ENCODE measurements around the gene H1-8. TPM values are rescaled to one million over a fixed set of nuclear protein-coding genes. Genes with fewer than 3 reads are reported as not detected.

The H1-8 gene
- total RNA-seq, 1 donor from 2014 or later, result not detected

DNA sequence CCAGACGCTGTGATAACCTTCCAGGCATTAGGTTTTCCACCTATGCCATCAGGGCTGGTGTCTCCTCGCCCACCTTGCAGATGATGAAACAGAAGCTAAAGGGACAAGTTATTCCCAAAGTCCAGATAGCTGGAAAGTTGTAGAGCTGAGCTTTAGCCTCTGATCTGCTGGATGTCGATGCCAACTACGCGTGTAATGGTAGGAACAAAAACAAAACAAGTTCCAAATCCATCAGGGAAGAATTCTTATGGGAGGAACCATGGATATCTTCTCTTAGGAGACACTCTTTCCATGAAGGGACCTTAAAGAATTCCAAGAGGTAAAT lies 42.7 kb upstream of the H1-8 start:
- Histone ChIP-seq H3K4me3 (no peak overlapping the region), H3K4me1 (peaks cover 0 to 9% of the 10 kb centered on the region in 2 donors), H3K9me3 (no peaks in the 10 kb centered on the region), H3K36me3 (peaks cover 22 to 44% of the 10 kb centered on the region in 2 donors), H3K27me3 (no peaks in the 10 kb centered on the region), H3K27ac (no peak overlapping the region)
- intact Hi-C loops (cut with DNase I), result no loop called here
- TF ChIP-seq, protein P1, sequence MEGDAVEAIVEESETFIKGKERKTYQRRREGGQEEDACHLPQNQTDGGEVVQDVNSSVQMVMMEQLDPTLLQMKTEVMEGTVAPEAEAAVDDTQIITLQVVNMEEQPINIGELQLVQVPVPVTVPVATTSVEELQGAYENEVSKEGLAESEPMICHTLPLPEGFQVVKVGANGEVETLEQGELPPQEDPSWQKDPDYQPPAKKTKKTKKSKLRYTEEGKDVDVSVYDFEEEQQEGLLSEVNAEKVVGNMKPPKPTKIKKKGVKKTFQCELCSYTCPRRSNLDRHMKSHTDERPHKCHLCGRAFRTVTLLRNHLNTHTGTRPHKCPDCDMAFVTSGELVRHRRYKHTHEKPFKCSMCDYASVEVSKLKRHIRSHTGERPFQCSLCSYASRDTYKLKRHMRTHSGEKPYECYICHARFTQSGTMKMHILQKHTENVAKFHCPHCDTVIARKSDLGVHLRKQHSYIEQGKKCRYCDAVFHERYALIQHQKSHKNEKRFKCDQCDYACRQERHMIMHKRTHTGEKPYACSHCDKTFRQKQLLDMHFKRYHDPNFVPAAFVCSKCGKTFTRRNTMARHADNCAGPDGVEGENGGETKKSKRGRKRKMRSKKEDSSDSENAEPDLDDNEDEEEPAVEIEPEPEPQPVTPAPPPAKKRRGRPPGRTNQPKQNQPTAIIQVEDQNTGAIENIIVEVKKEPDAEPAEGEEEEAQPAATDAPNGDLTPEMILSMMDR (IDR thresholded peaks at IDR 0.05), result no peak
- no peak for DNase-seq (ENCODE audit: low spot score in 2 of 2)

DNA sequence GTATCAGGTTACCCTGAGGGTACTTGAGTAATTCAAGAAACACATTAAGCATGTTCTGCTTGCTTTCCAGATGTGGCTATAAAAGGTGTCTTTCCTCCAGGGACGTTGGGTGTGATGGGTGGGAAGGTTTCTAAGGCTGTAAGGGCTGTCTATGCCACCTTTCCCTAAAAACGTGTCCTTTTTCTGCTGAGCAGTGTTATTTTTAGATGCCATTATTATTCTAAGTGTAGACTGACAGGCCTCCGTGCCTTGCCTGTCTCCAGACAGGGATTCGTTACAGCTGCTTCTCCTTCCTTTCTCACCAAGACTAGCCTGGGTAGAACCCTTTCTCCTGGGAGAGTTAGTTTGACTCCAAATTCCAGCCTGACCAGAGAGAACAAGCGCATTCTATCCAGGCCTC lies 41.3 kb upstream of the H1-8 start:
- intact Hi-C loops (cut with DNase I), result no loop called here

GRCh38 chr3:129502641-129503408 lies 40.1 kb upstream of the H1-8 start:
- no peak for DNase-seq (ENCODE audit: low spot score in 2 of 2)
- H3K4me3 ChIP-seq, result no peak overlapping the region
- H3K4me1 ChIP-seq, result peaks cover 0 to 18% of the 10 kb centered on the region in 2 donors
- H3K27ac ChIP-seq, result no peak overlapping the region
- intact Hi-C loops (cut with DNase I), result no loop called here
- TF ChIP-seq, protein P1 (IDR thresholded peaks at IDR 0.05), result no peak
- no peaks in the 10 kb centered on the region for H3K27me3 ChIP-seq
- H3K36me3 ChIP-seq, result peaks cover 30 to 58% of the 10 kb centered on the region in 2 donors
- H3K9me3 ChIP-seq, result no peaks in the 10 kb centered on the region

More for the DNA sequence above, 41.3 kb upstream of the H1-8 start:
- Histone ChIP-seq H3K9me3 (no peaks in the 10 kb centered on the region), H3K36me3 (peaks cover 30 to 49% of the 10 kb centered on the region in 2 donors), H3K27me3 (no peaks in the 10 kb centered on the region), H3K4me1 (peaks cover 0 to 11% of the 10 kb centered on the region in 2 donors), H3K27ac (no peak overlapping the region), H3K4me3 (no peak overlapping the region)
- TF ChIP-seq, protein P1 (IDR thresholded peaks at IDR 0.05), result no peak
- no peak for DNase-seq (ENCODE audit: low spot score in 2 of 2)

DNA sequence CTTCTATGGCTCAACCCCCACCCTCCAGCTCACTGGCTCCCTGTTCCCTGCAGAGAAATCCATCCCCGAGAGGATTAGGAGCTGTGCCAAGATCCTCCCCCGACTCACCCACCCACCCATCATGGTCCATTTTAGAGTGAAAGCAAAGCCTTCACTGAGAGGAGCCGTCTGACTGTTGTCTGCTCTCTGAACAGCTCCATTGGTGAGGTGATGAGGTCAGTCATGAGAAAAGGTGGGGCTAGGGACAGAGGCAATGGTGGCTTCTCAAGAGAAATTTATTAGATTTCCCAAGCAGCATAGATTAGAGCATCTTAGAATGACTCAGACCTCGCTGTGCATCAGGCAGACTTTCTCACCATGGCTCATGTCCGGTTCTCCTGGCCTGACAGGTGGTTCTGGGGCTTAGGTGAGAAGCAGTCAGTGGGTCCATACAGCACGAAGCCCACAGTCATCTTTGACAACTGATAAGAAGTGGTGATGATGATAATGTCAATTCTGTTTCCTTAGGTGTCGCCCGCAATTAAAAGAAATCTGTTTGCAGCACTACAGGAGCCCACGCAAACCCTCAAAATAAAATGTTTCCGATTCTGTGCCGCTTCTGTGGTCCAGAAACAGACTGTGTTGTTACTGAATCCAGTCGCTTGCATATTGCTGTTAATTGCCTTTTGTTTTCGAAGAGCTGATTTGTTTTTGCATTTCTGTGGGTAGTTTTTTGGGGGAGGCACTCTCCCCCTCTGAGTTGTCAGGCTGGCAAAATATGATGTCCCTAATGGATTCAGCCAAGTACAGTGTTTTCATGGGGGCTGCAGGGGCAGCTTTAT lies 39.3 kb upstream of the H1-8 start:
- peaks cover 30 to 58% of the 10 kb centered on the region in 2 donors for H3K36me3 ChIP-seq
- no peak overlapping the region for H3K27ac ChIP-seq

DNA sequence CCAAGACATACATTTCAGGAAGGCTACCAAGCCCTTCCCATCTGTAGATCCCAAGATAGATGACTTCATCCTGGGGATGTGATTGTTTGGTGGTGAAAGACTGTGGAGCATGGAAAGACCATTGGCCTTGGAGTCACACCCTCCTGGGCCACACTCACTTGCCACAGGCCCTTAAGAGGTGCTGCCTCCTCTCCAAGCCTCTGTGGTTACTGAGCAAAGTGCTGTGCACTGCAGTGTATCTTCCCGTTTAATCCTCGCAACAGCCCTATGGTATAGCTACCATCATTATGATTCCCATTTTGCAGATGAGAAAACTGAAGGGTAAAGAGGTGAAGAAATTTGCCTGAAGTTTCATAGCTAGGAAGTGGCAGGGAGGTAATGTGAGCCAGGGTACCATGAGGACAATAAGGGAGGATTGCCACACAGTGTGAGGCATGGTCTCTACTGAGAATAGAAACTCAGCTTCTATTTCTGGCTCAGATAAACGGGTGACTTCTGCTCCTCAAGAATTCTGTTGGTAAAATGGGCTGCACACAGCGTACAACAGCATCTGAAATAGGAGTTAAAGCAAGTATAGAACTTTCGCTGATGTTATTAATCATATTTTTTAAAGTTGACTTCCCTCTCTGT lies 38.4 kb upstream of the H1-8 start:
- DNase-seq (ENCODE audit: low spot score in 2 of 2), result no peak
- intact Hi-C loops (cut with DNase I), result no loop called here
- TF ChIP-seq, protein P1 (IDR thresholded peaks at IDR 0.05), result no peak
- H3K27ac ChIP-seq, result peak overlapping the region in 1 of 2 donors; percentile 26
- no peaks in the 10 kb centered on the region for H3K27me3 ChIP-seq
- H3K36me3 ChIP-seq, result peaks cover 30 to 58% of the 10 kb centered on the region in 2 donors
- peaks cover 0 to 18% of the 10 kb centered on the region in 2 donors for H3K4me1 ChIP-seq
- no peaks in the 10 kb centered on the region for H3K9me3 ChIP-seq
- no peak overlapping the region for H3K4me3 ChIP-seq

More for the DNA sequence above, 39.3 kb upstream of the H1-8 start:
- H3K4me1 ChIP-seq, result peaks cover 0 to 18% of the 10 kb centered on the region in 2 donors
- H3K4me3 ChIP-seq, result no peak overlapping the region
- DNase-seq (ENCODE audit: low spot score in 2 of 2), result no peak
- TF ChIP-seq, protein P1 (IDR thresholded peaks at IDR 0.05), result no peak
- H3K9me3 ChIP-seq, result no peaks in the 10 kb centered on the region
- intact Hi-C loops (cut with DNase I), result no loop called here
- no peaks in the 10 kb centered on the region for H3K27me3 ChIP-seq
